Activated CD4-positive, CD25-positive, alpha-beta regulatory T cell treated with anti-CD3 and anti-CD28 coated beads, Interleukin-2, amount 50 U/mL, for 16 hours (primary cell): ENCODE data around the gene GMPPA.

ENCODE experiments used
- DNase-seq: peaks from one replicate; pipeline ENCODE4 v3.0.0-alpha.2; 2020; ENCODE audit warnings: low read depth, low spot score

The GMPPA gene

GRCh38 chr2:219498280-219499057 lies at the start of gene GMPPA:
TSS of gene GMPPA (plus strand) at chr2:219498891. CDS start at chr2:219499976, 1,085 bp downstream.
- DNase-seq: peak; percentile 89

- no peak for DNase-seq
Observed at GRCh38 chr2:219449609-219450008, 49.1 kb upstream of the GMPPA start.

- no peak for DNase-seq
Observed at GRCh38 chr2:219451661-219452360, 46.9 kb upstream of the GMPPA start.

- no peak for DNase-seq
Observed at GRCh38 chr2:219452361-219453317, 46.1 kb upstream of the GMPPA start.

GRCh38 chr2:219453671-219454590 lies 44.8 kb upstream of the GMPPA start:
- DNase-seq: no peak

GRCh38 chr2:219455581-219455980 lies 43.1 kb upstream of the GMPPA start:
- DNase-seq: no peak

GRCh38 chr2:219457784-219458369 lies 40.8 kb upstream of the GMPPA start:
- DNase-seq: no peak

- no peak for DNase-seq
Observed at GRCh38 chr2:219458996-219459395, 39.7 kb upstream of the GMPPA start.

- DNase-seq: no peak
Observed at GRCh38 chr2:219459460-219460311, 39.0 kb upstream of the GMPPA start.

GRCh38 chr2:219460424-219460926 lies 38.2 kb upstream of the GMPPA start:
- DNase-seq: no peak

GRCh38 chr2:219461047-219461514 lies 37.6 kb upstream of the GMPPA start:
- no peak for DNase-seq

- DNase-seq: no peak
Observed at GRCh38 chr2:219461669-219462068, 37.0 kb upstream of the GMPPA start.

GRCh38 chr2:219462349-219462748 lies 36.3 kb upstream of the GMPPA start:
- DNase-seq: no peak

- no peak for DNase-seq
Observed at GRCh38 chr2:219464286-219465032, 34.2 kb upstream of the GMPPA start.

- DNase-seq: no peak
Observed at GRCh38 chr2:219465659-219466561, 32.8 kb upstream of the GMPPA start.

GRCh38 chr2:219466816-219467735 lies 31.6 kb upstream of the GMPPA start:
- DNase-seq: no peak
